ENCODE results near the gene SLK.

GRCh38 chr10:104043185-104043830, 76.4 kb downstream of the SLK start:
- TF ChIP-seq CTCF (IDR thresholded peaks at IDR 0.05), result no peak
- TF ChIP-seq POLR2A (IDR thresholded peaks at IDR 0.05), result no peak
